ENCODE results near the gene RBKS. TPM values are rescaled to one million over a fixed set of nuclear protein-coding genes. Genes with fewer than 3 reads are reported as not detected.

Gene RBKS
- total and polyA plus RNA-seq, 2 of the 13 experiments (the other 11 are each of a cell fraction or from before 2014, with no cell fraction given), result 7.7 to 8.3 TPM

GRCh38 chr2:27916293-27916995, 26.3 kb upstream of the RBKS start (continued):
- TF ChIP-seq ZNF891 (CRISPR knock-in tag; IDR thresholded peaks at IDR 0.05) (no peak), ERF (CRISPR knock-in tag; IDR thresholded peaks at IDR 0.05) (peak; percentile 77), RBFOX2 (IDR thresholded peaks at IDR 0.05; ENCODE audit: low read depth, low read length) (no peak), ZNF337 (CRISPR knock-in tag; IDR thresholded peaks at IDR 0.05; ENCODE audit: borderline replicate concordance, low read depth) (no peak), POGZ (CRISPR knock-in tag; IDR thresholded peaks at IDR 0.05) (no peak), ZNF235 (CRISPR knock-in tag; IDR thresholded peaks at IDR 0.05; ENCODE audit: borderline replicate concordance) (no peak), ZNF549 (CRISPR knock-in tag; IDR thresholded peaks at IDR 0.05) (no peak), ZNF230 (CRISPR knock-in tag; IDR thresholded peaks at IDR 0.05) (no peak), SMAD3 (CRISPR knock-in tag; IDR thresholded peaks at IDR 0.05) (no peak; the same call in 1 of the 2 replicates), ZNF10 (CRISPR knock-in tag; IDR thresholded peaks at IDR 0.05; ENCODE audit: borderline replicate concordance, low read depth) (no peak), PITX1 (CRISPR knock-in tag; IDR thresholded peaks at IDR 0.05) (no peak), ZNF839 (CRISPR knock-in tag; IDR thresholded peaks at IDR 0.05; ENCODE audit: borderline replicate concordance) (no peak), ZNF574 (CRISPR knock-in tag; IDR thresholded peaks at IDR 0.05) (no peak), PRMT3 (CRISPR knock-in tag; IDR thresholded peaks at IDR 0.05; ENCODE audit: borderline replicate concordance, low read depth) (no peak), ATF1 (CRISPR knock-in tag; IDR thresholded peaks at IDR 0.05) (no peak), ZBTB7A (CRISPR knock-in tag; IDR thresholded peaks at IDR 0.05) (no peak), ZSCAN21 (CRISPR knock-in tag; IDR thresholded peaks at IDR 0.05; ENCODE audit: borderline replicate concordance) (no peak), NFYC (CRISPR knock-in tag; IDR thresholded peaks at IDR 0.05) (no peak), TCF7L2 (IDR thresholded peaks at IDR 0.05; ENCODE audit: low read depth, low read length) (no peak), ARNT2 (CRISPR knock-in tag; IDR thresholded peaks at IDR 0.05; ENCODE audit: low read depth) (no peak), ZZZ3 (CRISPR knock-in tag; IDR thresholded peaks at IDR 0.05; ENCODE audit: borderline replicate concordance) (no peak), HNRNPH1 (optimal IDR thresholded peaks at IDR 0.05; ENCODE audit: low read depth, low read length) (no peak)
- TF ChIP-seq, protein P1, sequence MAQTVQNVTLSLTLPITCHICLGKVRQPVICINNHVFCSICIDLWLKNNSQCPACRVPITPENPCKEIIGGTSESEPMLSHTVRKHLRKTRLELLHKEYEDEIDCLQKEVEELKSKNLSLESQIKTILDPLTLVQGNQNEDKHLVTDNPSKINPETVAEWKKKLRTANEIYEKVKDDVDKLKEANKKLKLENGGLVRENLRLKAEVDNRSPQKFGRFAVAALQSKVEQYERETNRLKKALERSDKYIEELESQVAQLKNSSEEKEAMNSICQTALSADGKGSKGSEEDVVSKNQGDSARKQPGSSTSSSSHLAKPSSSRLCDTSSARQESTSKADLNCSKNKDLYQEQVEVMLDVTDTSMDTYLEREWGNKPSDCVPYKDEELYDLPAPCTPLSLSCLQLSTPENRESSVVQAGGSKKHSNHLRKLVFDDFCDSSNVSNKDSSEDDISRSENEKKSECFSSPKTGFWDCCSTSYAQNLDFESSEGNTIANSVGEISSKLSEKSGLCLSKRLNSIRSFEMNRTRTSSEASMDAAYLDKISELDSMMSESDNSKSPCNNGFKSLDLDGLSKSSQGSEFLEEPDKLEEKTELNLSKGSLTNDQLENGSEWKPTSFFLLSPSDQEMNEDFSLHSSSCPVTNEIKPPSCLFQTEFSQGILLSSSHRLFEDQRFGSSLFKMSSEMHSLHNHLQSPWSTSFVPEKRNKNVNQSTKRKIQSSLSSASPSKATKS (CRISPR knock-in tag; IDR thresholded peaks at IDR 0.05), result no peak
- TF ChIP-seq, protein P2, sequence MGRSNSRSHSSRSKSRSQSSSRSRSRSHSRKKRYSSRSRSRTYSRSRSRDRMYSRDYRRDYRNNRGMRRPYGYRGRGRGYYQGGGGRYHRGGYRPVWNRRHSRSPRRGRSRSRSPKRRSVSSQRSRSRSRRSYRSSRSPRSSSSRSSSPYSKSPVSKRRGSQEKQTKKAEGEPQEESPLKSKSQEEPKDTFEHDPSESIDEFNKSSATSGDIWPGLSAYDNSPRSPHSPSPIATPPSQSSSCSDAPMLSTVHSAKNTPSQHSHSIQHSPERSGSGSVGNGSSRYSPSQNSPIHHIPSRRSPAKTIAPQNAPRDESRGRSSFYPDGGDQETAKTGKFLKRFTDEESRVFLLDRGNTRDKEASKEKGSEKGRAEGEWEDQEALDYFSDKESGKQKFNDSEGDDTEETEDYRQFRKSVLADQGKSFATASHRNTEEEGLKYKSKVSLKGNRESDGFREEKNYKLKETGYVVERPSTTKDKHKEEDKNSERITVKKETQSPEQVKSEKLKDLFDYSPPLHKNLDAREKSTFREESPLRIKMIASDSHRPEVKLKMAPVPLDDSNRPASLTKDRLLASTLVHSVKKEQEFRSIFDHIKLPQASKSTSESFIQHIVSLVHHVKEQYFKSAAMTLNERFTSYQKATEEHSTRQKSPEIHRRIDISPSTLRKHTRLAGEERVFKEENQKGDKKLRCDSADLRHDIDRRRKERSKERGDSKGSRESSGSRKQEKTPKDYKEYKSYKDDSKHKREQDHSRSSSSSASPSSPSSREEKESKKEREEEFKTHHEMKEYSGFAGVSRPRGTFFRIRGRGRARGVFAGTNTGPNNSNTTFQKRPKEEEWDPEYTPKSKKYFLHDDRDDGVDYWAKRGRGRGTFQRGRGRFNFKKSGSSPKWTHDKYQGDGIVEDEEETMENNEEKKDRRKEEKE (IDR thresholded peaks at IDR 0.05), result no peak

Measured in HepG2 (cell line).